A549 (cell line): ENCODE data around the gene FCGR3B.
"Not testable (repeated sequence)": the region's sequence is repeated elsewhere in the genome, so short reads cannot be mapped to it uniquely, and the experiment has no call there.

Experiments used
- ESRRA ChIP-seq: fragments of 150-350 bp; IDR thresholded peaks from 2 replicates; pipeline ENCODE4 v1.6.1; 2014; ENCODE audit warnings: mild to moderate bottlenecking, low read length, borderline replicate concordance
- JUN ChIP-seq, 2 experiments: fragments of >200 bp; sonication (Bioruptor Twin); formaldehyde crosslinking; IDR thresholded peaks; 2 replicates in 1 of 2; 3 replicates in 1 of 2; pipeline ENCODE4 v1.6.1; 2016 to 2017
- POLR2A ChIP-seq: IDR thresholded peaks from 2 replicates; pipeline ENCODE4 v1.6.1; 2012; ENCODE audit warnings: mild to moderate bottlenecking, low read length
- TF ChIP-seq, protein P1 (sequence below): fragments of >200 bp; sonication (Bioruptor Twin); formaldehyde crosslinking; IDR thresholded peaks from 3 replicates; pipeline ENCODE4 v1.5.1; 2016
- TF ChIP-seq, protein P2 (sequence below): fragments of >200 bp; sonication (Bioruptor Twin); formaldehyde crosslinking; IDR thresholded peaks from 3 replicates; pipeline ENCODE4 v1.6.1; 2016

DNA sequence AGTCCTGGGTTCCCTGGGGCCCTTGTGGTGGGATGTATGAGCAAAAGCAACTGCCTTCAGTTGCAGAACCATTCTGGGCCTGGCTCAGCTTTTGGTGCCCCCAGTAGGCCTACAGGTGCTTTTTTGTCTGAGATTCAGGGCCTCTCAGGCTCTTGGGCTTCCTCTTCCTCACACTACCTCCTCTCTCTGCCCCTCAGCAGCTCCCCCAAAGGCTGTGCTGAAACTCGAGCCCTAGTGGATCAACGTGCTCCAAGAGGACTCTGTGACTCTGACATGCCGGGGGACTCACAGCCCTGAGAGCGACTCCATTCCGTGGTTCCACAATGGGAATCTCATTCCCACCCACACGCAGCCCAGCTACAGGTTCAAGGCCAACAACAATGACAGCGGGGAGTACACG is 41.6 kb downstream of the FCGR3B start:
- not testable (repeated sequence) for TF ChIP-seq ESRRA; JUN (IDR thresholded peaks at IDR 0.05); POLR2A
- TF ChIP-seq, protein P1, sequence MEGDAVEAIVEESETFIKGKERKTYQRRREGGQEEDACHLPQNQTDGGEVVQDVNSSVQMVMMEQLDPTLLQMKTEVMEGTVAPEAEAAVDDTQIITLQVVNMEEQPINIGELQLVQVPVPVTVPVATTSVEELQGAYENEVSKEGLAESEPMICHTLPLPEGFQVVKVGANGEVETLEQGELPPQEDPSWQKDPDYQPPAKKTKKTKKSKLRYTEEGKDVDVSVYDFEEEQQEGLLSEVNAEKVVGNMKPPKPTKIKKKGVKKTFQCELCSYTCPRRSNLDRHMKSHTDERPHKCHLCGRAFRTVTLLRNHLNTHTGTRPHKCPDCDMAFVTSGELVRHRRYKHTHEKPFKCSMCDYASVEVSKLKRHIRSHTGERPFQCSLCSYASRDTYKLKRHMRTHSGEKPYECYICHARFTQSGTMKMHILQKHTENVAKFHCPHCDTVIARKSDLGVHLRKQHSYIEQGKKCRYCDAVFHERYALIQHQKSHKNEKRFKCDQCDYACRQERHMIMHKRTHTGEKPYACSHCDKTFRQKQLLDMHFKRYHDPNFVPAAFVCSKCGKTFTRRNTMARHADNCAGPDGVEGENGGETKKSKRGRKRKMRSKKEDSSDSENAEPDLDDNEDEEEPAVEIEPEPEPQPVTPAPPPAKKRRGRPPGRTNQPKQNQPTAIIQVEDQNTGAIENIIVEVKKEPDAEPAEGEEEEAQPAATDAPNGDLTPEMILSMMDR, result not testable (repeated sequence)
- TF ChIP-seq, protein P2, sequence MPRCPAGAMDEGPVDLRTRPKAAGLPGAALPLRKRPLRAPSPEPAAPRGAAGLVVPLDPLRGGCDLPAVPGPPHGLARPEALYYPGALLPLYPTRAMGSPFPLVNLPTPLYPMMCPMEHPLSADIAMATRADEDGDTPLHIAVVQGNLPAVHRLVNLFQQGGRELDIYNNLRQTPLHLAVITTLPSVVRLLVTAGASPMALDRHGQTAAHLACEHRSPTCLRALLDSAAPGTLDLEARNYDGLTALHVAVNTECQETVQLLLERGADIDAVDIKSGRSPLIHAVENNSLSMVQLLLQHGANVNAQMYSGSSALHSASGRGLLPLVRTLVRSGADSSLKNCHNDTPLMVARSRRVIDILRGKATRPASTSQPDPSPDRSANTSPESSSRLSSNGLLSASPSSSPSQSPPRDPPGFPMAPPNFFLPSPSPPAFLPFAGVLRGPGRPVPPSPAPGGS, result not testable (repeated sequence)
